A673 (cell line): ENCODE data around the gene ULK4. TPM values are rescaled to one million over a fixed set of nuclear protein-coding genes. Genes with fewer than 3 reads are reported as not detected.

Experiments used
- BruUV-seq: library from RNA; stranded (reverse); fragments of 400-500 nt; replicated peaks from 2 replicates; lab custom pipeline; 2021; lab: Mats Ljungman, UMichigan
- CTCF ChIA-PET: fragments of 300-600 bp; sonication (Branson Sonifier 250); formaldehyde crosslinking; loops from one replicate; lab custom pipeline; 2022; ENCODE audit warnings: antibody characterized with exemption; lab: Charles Lee
- POLR2A ChIA-PET: fragments of 300-600 bp; sonication (Branson Sonifier 250); formaldehyde crosslinking; loops from one replicate; lab custom pipeline; 2022; ENCODE audit warnings: antibody characterized with exemption; ENCODE audit not compliant: low non-redundant PET; lab: Charles Lee
- DNase-seq: peaks from one replicate; pipeline ENCODE4 v3.0.0-alpha.2; 2015; ENCODE audit warnings: low spot score
- H3K27ac ChIP-seq: fragments of 200-600 bp; sonication (generic); 2 replicates; pipeline ENCODE4 v1.5.1; 2016; ENCODE audit warnings: mixed run types, low read depth, mild to moderate bottlenecking, mixed read lengths, antibody characterized with exemption, low read length; ENCODE audit not compliant: poor library complexity, severe bottlenecking
- H3K27me3 ChIP-seq: fragments of 200-600 bp; sonication (generic); replicated peaks from 2 replicates; pipeline ENCODE4 v1.6.1; 2017; ENCODE audit warnings: mixed run types, low read depth, mild to moderate bottlenecking, mixed read lengths, antibody characterized with exemption, low read length; ENCODE audit not compliant: insufficient read depth, poor library complexity
- H3K36me3 ChIP-seq: fragments of 200-600 bp; sonication (generic); 2 replicates; pipeline ENCODE4 v1.6.1; 2016; ENCODE audit warnings: mixed run types, mild to moderate bottlenecking, mixed read lengths, antibody characterized with exemption, low read length; ENCODE audit not compliant: insufficient read depth, poor library complexity, severe bottlenecking
- H3K4me1 ChIP-seq: fragments of 200-600 bp; sonication (generic); 2 replicates; pipeline ENCODE4 v1.6.1; 2017; ENCODE audit warnings: mixed run types, mild to moderate bottlenecking, mixed read lengths, antibody characterized with exemption, low read length; ENCODE audit not compliant: insufficient read depth, poor library complexity, severe bottlenecking
- H3K4me3 ChIP-seq: fragments of 200-600 bp; sonication (generic); 2 replicates; pipeline ENCODE4 v1.5.1; 2016; ENCODE audit warnings: low read depth, mixed run types, mild to moderate bottlenecking, mixed read lengths, low read length; ENCODE audit not compliant: poor library complexity, severe bottlenecking
- H3K9me3 ChIP-seq: fragments of 200-600 bp; sonication (generic); 2 replicates; pipeline ENCODE4 v1.6.1; 2016; ENCODE audit warnings: mixed run types, low read depth, mild to moderate bottlenecking, mixed read lengths, antibody characterized with exemption, low read length; ENCODE audit not compliant: poor library complexity, severe bottlenecking
- EZH2 ChIP-seq: fragments of 200-600 bp; sonication (generic); IDR thresholded peaks from 2 replicates; pipeline ENCODE4 v1.6.1; 2017; ENCODE audit warnings: borderline replicate concordance, low read depth, mild to moderate bottlenecking, mixed read lengths, antibody characterized with exemption, low read length; ENCODE audit not compliant: poor library complexity, severe bottlenecking
- intact Hi-C: fragments of 100-400 bp; cut with micrococcal nuclease; formaldehyde crosslinking; loops from one replicate; pipeline ENCODE4 v1.10.0; 2022; ENCODE audit not compliant: unreplicated experiment
- total RNA-seq: library from RNA; stranded (reverse); gene quantifications from 2 replicates; pipeline ENCODE4 v1.2.3, GENCODE V29; 2021
- TF ChIP-seq, protein P1 (sequence below): fragments of 300-800, 200-600 bp; sonication (generic); conservative IDR thresholded peaks from 2 replicates; pipeline ENCODE4 v1.5.1; 2017; ENCODE audit warnings: low read depth, mild to moderate bottlenecking, antibody characterized with exemption, low read length, moderate library complexity, mixed read lengths

The ULK4 gene
- total RNA-seq, 1 experiment from 2014 or later, result 7.4 TPM

DNA sequence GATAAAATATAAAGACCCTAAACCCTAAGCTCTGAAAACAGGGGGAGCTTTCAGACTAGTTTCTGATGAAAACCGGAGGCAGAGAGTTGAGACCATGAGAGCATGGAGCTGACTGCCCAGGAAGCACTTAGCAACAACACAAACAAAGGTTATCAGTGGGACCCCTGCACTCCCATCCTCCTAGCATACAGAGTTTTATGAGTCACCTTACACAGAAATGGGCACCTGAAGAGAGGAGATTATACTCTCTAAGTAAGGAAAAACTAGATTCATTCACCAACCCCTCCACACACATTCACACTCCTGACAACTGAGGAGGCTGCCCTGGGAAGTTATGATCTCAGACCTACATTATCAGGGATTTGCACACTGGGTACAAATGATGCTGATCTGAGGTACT, 261.7 kb downstream of the ULK4 start:
- CTCF ChIA-PET, result no interaction called here
- intact Hi-C loops, result no loop called here
- no peak for DNase-seq
- no peak for TF ChIP-seq EZH2
- TF ChIP-seq, protein P1, sequence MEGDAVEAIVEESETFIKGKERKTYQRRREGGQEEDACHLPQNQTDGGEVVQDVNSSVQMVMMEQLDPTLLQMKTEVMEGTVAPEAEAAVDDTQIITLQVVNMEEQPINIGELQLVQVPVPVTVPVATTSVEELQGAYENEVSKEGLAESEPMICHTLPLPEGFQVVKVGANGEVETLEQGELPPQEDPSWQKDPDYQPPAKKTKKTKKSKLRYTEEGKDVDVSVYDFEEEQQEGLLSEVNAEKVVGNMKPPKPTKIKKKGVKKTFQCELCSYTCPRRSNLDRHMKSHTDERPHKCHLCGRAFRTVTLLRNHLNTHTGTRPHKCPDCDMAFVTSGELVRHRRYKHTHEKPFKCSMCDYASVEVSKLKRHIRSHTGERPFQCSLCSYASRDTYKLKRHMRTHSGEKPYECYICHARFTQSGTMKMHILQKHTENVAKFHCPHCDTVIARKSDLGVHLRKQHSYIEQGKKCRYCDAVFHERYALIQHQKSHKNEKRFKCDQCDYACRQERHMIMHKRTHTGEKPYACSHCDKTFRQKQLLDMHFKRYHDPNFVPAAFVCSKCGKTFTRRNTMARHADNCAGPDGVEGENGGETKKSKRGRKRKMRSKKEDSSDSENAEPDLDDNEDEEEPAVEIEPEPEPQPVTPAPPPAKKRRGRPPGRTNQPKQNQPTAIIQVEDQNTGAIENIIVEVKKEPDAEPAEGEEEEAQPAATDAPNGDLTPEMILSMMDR, result no peak
- H3K9me3 ChIP-seq, result no peaks in the 10 kb centered on the region
- no peaks in the 10 kb centered on the region for H3K27me3 ChIP-seq
- no TSS peak for BruUV-seq
- H3K36me3 ChIP-seq, result no peaks in the 10 kb centered on the region
- H3K4me1 ChIP-seq, result no peaks in the 10 kb centered on the region
- H3K27ac ChIP-seq, result no peak overlapping the region
- no peak overlapping the region for H3K4me3 ChIP-seq
- POLR2A ChIA-PET, result no interaction called here

DNA sequence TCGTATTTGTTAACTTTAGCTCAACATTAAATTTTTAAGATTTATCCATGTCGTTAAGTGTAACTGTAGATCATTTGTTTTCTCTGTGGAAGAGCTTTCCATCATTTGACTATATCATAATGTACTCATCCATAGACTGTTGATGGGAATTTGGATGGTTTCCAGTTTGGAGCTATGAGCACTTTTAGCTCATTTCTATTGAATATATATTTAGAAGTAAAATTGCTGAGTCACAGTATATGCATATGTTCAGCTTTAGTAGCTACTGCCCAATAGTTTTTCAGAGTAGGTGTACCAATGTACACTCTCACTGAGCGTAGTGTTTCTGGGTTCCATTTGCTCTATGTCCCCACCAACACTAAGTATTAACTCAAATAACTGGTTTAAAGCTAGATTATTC, 263.0 kb downstream of the ULK4 start:
- no peak overlapping the region for H3K4me3 ChIP-seq
- intact Hi-C loops, result no loop called here
- H3K27ac ChIP-seq, result no peak overlapping the region
- DNase-seq, result no peak
- no peaks in the 10 kb centered on the region for H3K9me3 ChIP-seq
- no TSS peak for BruUV-seq
- CTCF ChIA-PET, result no interaction called here
- POLR2A ChIA-PET, result interaction anchor here (0.5 kb wide), 1 partner anchor 277 kb away, joined by 3 read pairs; no protein-coding TSS in a partner anchor
- H3K4me1 ChIP-seq, result no peaks in the 10 kb centered on the region
- no peaks in the 10 kb centered on the region for H3K36me3 ChIP-seq
- TF ChIP-seq, protein P1, result no peak
- no peak for TF ChIP-seq EZH2
- H3K27me3 ChIP-seq, result no peaks in the 10 kb centered on the region

DNA sequence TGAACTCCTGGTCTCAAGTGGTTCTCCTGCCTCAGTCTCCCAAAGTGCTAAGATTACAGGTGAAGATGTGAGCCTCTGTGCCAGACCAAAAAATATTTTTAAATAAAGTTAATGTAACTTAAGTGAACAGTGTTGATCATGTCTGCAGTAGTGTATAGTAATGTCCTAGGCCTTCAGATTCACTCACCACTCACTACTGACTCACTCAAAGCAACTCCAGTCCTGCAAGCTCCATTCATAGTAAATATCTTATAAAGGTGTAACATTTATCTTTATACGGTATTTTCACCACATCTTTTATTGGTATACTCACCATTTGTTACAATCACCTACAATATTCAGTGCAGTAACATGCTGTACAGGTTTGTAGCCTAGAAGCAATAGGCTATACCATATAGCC, 264.2 kb downstream of the ULK4 start:
- TF ChIP-seq EZH2, result no peak
- TF ChIP-seq, protein P1, result no peak
- Histone ChIP-seq H3K4me3 (no peak overlapping the region), H3K4me1 (no peaks in the 10 kb centered on the region), H3K9me3 (no peaks in the 10 kb centered on the region), H3K27me3 (no peaks in the 10 kb centered on the region), H3K27ac (no peak overlapping the region), H3K36me3 (no peaks in the 10 kb centered on the region)
- POLR2A ChIA-PET, result no interaction called here
- CTCF ChIA-PET, result no interaction called here
- DNase-seq, result no peak
- no TSS peak for BruUV-seq
- intact Hi-C loops, result no loop called here
